NB4 (cell line): ENCODE measurements around the gene PLSCR1.

ENCODE experiments used
- DNase-seq: peaks from one replicate; pipeline ENCODE4 v3.0.0; 2010; ENCODE audit warnings: low read depth
- H3K4me3 ChIP-seq: one replicate; pipeline ENCODE4 v1.5.1; 2011; ENCODE audit warnings: mild to moderate bottlenecking, low read depth, low read length, moderate library complexity
- MYC ChIP-seq: IDR thresholded peaks from 2 replicates; pipeline ENCODE4 v1.6.1; 2011; ENCODE audit warnings: low read depth, low read length
- POLR2A ChIP-seq: IDR thresholded peaks from 2 replicates; pipeline ENCODE4 v1.6.1; 2011; ENCODE audit warnings: mild to moderate bottlenecking; ENCODE audit not compliant: insufficient read length; ENCODE audit errors: extremely low read depth
- TF ChIP-seq, protein P1 (sequence below): IDR thresholded peaks from 2 replicates; pipeline ENCODE4 v1.6.1; 2011; ENCODE audit warnings: low read depth, low read length
- TF ChIP-seq, protein P2 (sequence below): IDR thresholded peaks from one replicate; pipeline ENCODE4 v1.5.1; 2012; ENCODE audit warnings: low read depth, low read length

The PLSCR1 gene

DNA sequence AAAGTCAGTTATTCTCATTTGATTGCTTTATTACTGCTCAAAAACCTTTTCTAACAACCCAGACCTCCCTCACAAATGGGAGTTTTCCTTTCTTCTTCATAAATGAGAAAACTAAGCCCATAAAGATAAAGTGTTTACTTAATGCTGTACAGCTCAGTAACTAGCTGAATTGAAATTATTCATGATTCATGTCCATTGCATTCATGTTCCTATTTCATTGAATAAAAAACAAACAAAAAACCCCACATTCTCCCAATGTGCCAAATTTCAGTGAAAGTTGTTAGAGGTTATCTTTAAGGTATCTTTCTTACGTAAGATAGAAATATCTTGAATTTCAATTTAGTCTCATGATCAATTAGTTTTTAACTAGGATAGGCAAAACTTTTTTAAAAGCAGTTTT lies 77.8 kb downstream of the PLSCR1 start:
- TF ChIP-seq, protein P1, sequence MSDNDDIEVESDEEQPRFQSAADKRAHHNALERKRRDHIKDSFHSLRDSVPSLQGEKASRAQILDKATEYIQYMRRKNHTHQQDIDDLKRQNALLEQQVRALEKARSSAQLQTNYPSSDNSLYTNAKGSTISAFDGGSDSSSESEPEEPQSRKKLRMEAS = no peak
- TF ChIP-seq MYC (no peak), POLR2A (no peak)
- TF ChIP-seq, protein P2, sequence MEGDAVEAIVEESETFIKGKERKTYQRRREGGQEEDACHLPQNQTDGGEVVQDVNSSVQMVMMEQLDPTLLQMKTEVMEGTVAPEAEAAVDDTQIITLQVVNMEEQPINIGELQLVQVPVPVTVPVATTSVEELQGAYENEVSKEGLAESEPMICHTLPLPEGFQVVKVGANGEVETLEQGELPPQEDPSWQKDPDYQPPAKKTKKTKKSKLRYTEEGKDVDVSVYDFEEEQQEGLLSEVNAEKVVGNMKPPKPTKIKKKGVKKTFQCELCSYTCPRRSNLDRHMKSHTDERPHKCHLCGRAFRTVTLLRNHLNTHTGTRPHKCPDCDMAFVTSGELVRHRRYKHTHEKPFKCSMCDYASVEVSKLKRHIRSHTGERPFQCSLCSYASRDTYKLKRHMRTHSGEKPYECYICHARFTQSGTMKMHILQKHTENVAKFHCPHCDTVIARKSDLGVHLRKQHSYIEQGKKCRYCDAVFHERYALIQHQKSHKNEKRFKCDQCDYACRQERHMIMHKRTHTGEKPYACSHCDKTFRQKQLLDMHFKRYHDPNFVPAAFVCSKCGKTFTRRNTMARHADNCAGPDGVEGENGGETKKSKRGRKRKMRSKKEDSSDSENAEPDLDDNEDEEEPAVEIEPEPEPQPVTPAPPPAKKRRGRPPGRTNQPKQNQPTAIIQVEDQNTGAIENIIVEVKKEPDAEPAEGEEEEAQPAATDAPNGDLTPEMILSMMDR = no peak
- no peak for DNase-seq
- H3K4me3 ChIP-seq = no peak overlapping the region

DNA sequence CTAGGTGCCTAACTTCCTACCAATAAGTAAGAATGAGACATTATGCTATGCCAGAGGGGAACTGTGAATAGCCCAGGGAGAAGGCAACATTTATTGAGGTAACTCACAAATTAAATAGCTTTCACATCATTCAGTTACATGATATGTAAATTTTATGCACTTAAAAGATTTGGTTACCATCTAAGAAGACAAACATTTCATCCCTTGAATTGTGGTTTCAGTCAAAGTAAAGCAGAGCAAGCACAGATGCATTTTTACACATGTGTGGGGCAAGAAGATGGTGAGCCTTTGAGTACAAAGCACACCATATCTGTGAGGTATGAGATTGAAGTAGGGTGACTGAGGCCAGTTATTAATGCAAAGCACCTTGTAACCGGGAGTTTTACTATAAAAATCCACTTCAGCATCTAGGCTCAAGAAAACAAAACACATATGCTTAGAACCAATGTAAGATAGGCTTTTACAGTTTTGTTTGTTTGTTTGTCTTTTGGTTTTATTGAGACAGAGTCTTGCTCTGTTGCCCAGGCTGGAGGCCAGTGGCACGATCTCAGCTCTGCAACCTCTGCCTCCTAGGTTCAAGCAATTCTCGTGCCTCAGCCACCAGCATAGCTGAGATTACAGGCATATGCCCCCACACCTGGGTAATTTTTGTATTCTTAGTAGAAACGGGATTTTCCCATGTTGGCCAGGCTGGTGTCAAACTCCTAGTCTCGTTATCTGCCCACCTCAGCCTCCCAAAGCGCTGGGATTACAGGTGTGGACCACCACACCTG lies 78.5 kb downstream of the PLSCR1 start:
- H3K4me3 ChIP-seq = no peak overlapping the region
- DNase-seq = no peak
- TF ChIP-seq, protein P2 = no peak
- TF ChIP-seq MYC (no peak), POLR2A (no peak)
- TF ChIP-seq, protein P1 = no peak
